Measurements from ENCODE around the gene P3H1. TPM values are rescaled to one million over a fixed set of nuclear protein-coding genes. Genes with fewer than 3 reads are reported as not detected.

Gene P3H1
- polyA plus RNA-seq, 1 of the 3 experiments (the other 2 are of a cell fraction): 66.8 TPM

DNA sequence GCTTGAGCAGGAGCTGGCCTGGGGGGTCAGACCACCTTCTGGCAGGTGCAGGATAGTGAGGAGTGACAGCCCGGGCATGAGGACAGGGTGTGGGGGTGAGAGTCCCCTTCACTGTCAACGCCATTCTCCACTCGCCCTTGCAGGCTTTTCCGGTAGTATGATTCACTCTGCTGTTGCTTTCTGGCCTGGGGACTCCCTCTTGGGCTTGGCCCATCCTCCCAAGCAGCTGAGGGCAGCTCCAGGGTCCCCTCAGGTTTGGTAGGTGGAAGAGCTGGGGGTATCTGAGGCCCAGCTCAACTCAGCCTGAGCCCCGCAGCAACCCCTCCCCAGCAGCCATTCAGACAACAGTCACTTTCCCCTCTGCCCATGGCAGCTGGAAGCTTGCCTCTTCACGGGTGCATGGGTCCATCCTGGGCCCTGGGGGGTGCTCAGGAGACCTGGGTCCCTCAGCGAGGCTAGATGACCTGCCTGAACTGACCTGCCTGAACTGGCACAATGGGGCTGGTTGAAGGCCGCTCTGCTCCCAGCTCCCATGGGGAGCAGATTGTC is 28.1 kb downstream of the P3H1 start:
- WGBS (ENCODE audit: low lambda C conversion rate): 20% methylated on average over 1 of the region's 8 CpGs
- Histone ChIP-seq H3K9me3 (no peaks in the 10 kb centered on the region), H3F3A (replicated peaks; ENCODE audit: insufficient read depth) (no peaks in the 10 kb centered on the region), H3K27ac (ENCODE audit: low read depth in 2 of 2, low read length in 1 of 2) (no peak overlapping the region), H2AFZ (ENCODE audit: low read depth) (no peak overlapping the region), H3K79me2 (ENCODE audit: insufficient read depth) (no peaks in the 10 kb centered on the region), H3K36me3 (replicated peaks in 1 of 2; ENCODE audit: control insufficient read depth in 1 of 2, insufficient read depth in 2 of 2, low read length in 1 of 2) (no peaks in the 10 kb centered on the region), H4K20me1 (ENCODE audit: insufficient read depth) (no peaks in the 10 kb centered on the region), H3K27me3 (ENCODE audit: insufficient read depth) (no peaks in the 10 kb centered on the region), H3K9ac (no peak overlapping the region), H3K4me3 (ENCODE audit: low read depth in 2 of 2, low read length in 1 of 2) (no peak overlapping the region), H3K4me1 (ENCODE audit: control insufficient read depth in 1 of 2, insufficient read depth in 2 of 2, low read depth in 1 of 2, low read length in 1 of 2) (peaks cover 0 to 22% of the 10 kb centered on the region in 2 experiments; a peak in 1 of 4 replicates), H3K9me2 (no peaks in the 10 kb centered on the region), H3K4me2 (no peak overlapping the region)
- ChIA-PET POLR2A (no interaction called here), CTCF (interaction anchor here (0.6 to 5.5 kb wide), 3 partner anchors 9 to 160 kb away, joined by 3 to 25 read pairs (median 4); no protein-coding TSS in a partner anchor)
- DNase-seq: no peak
- TF ChIP-seq POLR2AphosphoS5 (IDR thresholded peaks at IDR 0.05; ENCODE audit: low read depth, low read length) (no peak), SMC3 (IDR thresholded peaks at IDR 0.05; ENCODE audit: low read depth, low read length) (no peak), CTCF (IDR thresholded peaks at IDR 0.05) (no peak), RFX5 (IDR thresholded peaks at IDR 0.05; ENCODE audit: low read length) (no peak), NRF1 (IDR thresholded peaks at IDR 0.05; ENCODE audit: low read depth, low read length) (no peak), RCOR1 (IDR thresholded peaks at IDR 0.05; ENCODE audit: low read length) (no peak), YY1 (IDR thresholded peaks at IDR 0.05; ENCODE audit: low read depth) (no peak), RXRA (IDR thresholded peaks at IDR 0.05; ENCODE audit: borderline replicate concordance, low read depth) (no peak), FOXJ3 (CRISPR knock-in tag; IDR thresholded peaks at IDR 0.05) (no peak), TCF12 (IDR thresholded peaks at IDR 0.05) (no peak), RAD21 (IDR thresholded peaks at IDR 0.05; ENCODE audit: low read length) (no peak), MXI1 (IDR thresholded peaks at IDR 0.05; ENCODE audit: low read depth, low read length) (no peak), SIN3A (IDR thresholded peaks at IDR 0.05; ENCODE audit: borderline replicate concordance, low read depth, low read length) (no peak)
- TF ChIP-seq, protein P1, sequence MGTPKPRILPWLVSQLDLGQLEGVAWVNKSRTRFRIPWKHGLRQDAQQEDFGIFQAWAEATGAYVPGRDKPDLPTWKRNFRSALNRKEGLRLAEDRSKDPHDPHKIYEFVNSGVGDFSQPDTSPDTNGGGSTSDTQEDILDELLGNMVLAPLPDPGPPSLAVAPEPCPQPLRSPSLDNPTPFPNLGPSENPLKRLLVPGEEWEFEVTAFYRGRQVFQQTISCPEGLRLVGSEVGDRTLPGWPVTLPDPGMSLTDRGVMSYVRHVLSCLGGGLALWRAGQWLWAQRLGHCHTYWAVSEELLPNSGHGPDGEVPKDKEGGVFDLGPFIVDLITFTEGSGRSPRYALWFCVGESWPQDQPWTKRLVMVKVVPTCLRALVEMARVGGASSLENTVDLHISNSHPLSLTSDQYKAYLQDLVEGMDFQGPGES (IDR thresholded peaks at IDR 0.05; ENCODE audit: low read depth, low read length): no peak
- TF ChIP-seq, protein P2, sequence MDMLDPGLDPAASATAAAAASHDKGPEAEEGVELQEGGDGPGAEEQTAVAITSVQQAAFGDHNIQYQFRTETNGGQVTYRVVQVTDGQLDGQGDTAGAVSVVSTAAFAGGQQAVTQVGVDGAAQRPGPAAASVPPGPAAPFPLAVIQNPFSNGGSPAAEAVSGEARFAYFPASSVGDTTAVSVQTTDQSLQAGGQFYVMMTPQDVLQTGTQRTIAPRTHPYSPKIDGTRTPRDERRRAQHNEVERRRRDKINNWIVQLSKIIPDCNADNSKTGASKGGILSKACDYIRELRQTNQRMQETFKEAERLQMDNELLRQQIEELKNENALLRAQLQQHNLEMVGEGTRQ (IDR thresholded peaks at IDR 0.05; ENCODE audit: borderline replicate concordance, low read depth, low read length): no peak
- TF ChIP-seq, protein P3, sequence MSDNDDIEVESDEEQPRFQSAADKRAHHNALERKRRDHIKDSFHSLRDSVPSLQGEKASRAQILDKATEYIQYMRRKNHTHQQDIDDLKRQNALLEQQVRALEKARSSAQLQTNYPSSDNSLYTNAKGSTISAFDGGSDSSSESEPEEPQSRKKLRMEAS (IDR thresholded peaks at IDR 0.05; ENCODE audit: low read depth): no peak

All from SK-N-SH (cell line).